Measurements from ENCODE around the gene CD80.

DNA sequence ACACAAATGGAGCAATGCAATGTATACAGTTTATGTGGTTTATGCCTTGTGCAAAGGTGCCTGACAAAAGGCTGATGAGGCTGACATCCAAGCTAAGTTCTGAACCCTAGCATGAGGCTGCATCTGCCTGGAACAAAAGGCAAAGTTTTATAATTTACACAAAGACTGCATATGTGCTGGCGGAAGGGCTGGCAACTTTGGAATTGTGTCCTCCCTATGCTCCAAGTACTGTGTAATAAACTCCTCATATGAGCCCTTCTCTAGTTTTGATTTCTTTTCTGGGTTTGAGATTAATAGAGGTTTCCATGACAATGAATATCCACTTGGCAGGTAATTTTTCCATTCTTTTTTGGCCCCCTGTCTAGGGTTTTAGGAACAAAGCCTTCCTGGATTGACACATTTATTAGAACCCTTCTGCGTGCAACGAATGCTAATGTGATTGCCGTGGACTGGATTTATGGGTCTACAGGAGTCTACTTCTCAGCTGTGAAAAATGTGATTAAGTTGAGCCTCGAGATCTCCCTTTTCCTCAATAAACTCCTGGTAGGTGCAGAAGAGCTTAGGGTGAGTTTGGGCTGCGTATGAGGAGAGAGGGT is 49.1 kb upstream of the CD80 start:
- TF ChIP-seq, protein P1, sequence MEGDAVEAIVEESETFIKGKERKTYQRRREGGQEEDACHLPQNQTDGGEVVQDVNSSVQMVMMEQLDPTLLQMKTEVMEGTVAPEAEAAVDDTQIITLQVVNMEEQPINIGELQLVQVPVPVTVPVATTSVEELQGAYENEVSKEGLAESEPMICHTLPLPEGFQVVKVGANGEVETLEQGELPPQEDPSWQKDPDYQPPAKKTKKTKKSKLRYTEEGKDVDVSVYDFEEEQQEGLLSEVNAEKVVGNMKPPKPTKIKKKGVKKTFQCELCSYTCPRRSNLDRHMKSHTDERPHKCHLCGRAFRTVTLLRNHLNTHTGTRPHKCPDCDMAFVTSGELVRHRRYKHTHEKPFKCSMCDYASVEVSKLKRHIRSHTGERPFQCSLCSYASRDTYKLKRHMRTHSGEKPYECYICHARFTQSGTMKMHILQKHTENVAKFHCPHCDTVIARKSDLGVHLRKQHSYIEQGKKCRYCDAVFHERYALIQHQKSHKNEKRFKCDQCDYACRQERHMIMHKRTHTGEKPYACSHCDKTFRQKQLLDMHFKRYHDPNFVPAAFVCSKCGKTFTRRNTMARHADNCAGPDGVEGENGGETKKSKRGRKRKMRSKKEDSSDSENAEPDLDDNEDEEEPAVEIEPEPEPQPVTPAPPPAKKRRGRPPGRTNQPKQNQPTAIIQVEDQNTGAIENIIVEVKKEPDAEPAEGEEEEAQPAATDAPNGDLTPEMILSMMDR (IDR thresholded peaks at IDR 0.05; ENCODE audit: low read depth, low read length) = no peak
- TF ChIP-seq POLR2A (IDR thresholded peaks at IDR 0.05; ENCODE audit: extremely low read depth, insufficient read length) = no peak
